Natural killer cell (primary cell): ENCODE results near the gene TMEM91. TPM values are rescaled to one million over a fixed set of nuclear protein-coding genes. Genes with fewer than 3 reads are reported as not detected.

Experiments
- ATAC-seq, 3 donors: fragments of 150-1000 bp in 2 of 3; fragments of 200-7000 bp in 1 of 3; cut with Tn5 transposase; 1 replicate in 1 of 3; 2 replicates in 2 of 3; pipeline ENCODE4 v1.10.0; 2021; ENCODE audit warnings: mild to moderate bottlenecking in 2 of 3, moderate library complexity in 2 of 3
- DNase-seq, 2 donors: peaks; one replicate each; pipeline versions ENCODE4 v3.0.0 to v3.0.0-alpha.2; 2013 to 2021; ENCODE audit warnings: mixed read lengths in 1 of 2
- H3K27ac ChIP-seq: one replicate; pipeline ENCODE4 v1.5.1; 2013; ENCODE audit warnings: mild to moderate bottlenecking, low read length
- H3K27me3 ChIP-seq: one replicate; pipeline ENCODE4 v1.6.1; 2013; ENCODE audit warnings: low read length; ENCODE audit not compliant: control insufficient read depth, insufficient read depth
- H3K36me3 ChIP-seq: one replicate; pipeline ENCODE4 v1.6.1; 2013; ENCODE audit warnings: low read length; ENCODE audit not compliant: control insufficient read depth, insufficient read depth
- H3K4me1 ChIP-seq: one replicate; pipeline ENCODE4 v1.6.1; 2013; ENCODE audit warnings: low read length; ENCODE audit not compliant: control insufficient read depth, insufficient read depth
- H3K4me3 ChIP-seq: one replicate; pipeline ENCODE4 v1.5.1; 2013; ENCODE audit warnings: low read length
- H3K9me3 ChIP-seq: one replicate; pipeline ENCODE4 v1.6.1; 2013; ENCODE audit warnings: low read length; ENCODE audit not compliant: control insufficient read depth, insufficient read depth
- H3K27ac Mint-ChIP-seq, 2 donors: one replicate each; pipeline ENCODE4 v1.8.0; 2022; ENCODE audit warnings: mild to moderate bottlenecking in 2 of 2, mixed read lengths in 2 of 2, moderate library complexity in 1 of 2
- H3K27me3 Mint-ChIP-seq, 2 donors: one replicate each; pipeline ENCODE4 v1.8.0; 2022; ENCODE audit warnings: low read depth in 2 of 2, mixed read lengths in 2 of 2
- H3K36me3 Mint-ChIP-seq: one replicate; pipeline ENCODE4 v1.8.0; 2022; ENCODE audit warnings: mixed read lengths
- H3K4me1 Mint-ChIP-seq, 2 donors: one replicate each; pipeline ENCODE4 v1.8.0; 2022; ENCODE audit warnings: mixed read lengths in 2 of 2
- H3K4me3 Mint-ChIP-seq: one replicate; pipeline ENCODE4 v1.8.0; 2022; ENCODE audit warnings: mild to moderate bottlenecking, moderate library complexity, mixed read lengths
- H3K9me3 Mint-ChIP-seq, 2 donors: one replicate each; pipeline ENCODE4 v1.8.0; 2022; ENCODE audit warnings: mixed read lengths in 2 of 2
- CTCF ChIP-seq: fragments of 200-600 bp; IDR thresholded peaks from one replicate; pipeline ENCODE4 v1.8.0; 2022; ENCODE audit warnings: antibody characterized with exemption
- WGBS: methylation state at CpG from one replicate; pipeline ENCODE4 v1.1.7; 2013; ENCODE audit warnings: missing lambda C conversion rate; ENCODE audit not compliant: insufficient coverage; 5-methylcytosine and 5-hydroxymethylcytosine counted together
- intact Hi-C: fragments of 100-400 bp; cut with micrococcal nuclease; formaldehyde crosslinking; loops from one replicate; pipeline ENCODE4 v1.14.2; 2022
- total RNA-seq, 4 donors: library from RNA; stranded (reverse); fragments of 120-200 nt in 1 of 4; gene quantifications; one replicate each; pipeline versions ENCODE4 v1.2.3 to v1.2.4, GENCODE V29; 2013 to 2022

The TMEM91 gene
- total RNA-seq, 3 donors from 2014 or later (not counting 1 experiment from before 2014, with no cell fraction given) = 13.6 to 22.8 (median 20.8) TPM

GRCh38 chr19:41363753-41364523, 12.4 kb upstream of the TMEM91 start, which contains the start of gene B9D2:
Gene B9D2, minus strand, starts transcription at chr19:41364149. Its CDS starts 630 bp downstream, at chr19:41363519.
- peaks cover 17 to 22% of the 10 kb centered on the region in 2 donors for H3K4me1 Mint-ChIP-seq
- WGBS = under 1% methylated on average over 54 of the region's 56 CpGs

GRCh38 chr19:41364524-41365391, 11.6 kb upstream of the TMEM91 start:
- Mint-ChIP-seq H3K4me1 (peaks cover 17 to 22% of the 10 kb centered on the region in 2 donors), H3K9me3 (no peaks in the 10 kb centered on the region), H3K36me3 (no peaks in the 10 kb centered on the region), H3K4me3 (peak overlapping the region; percentile 89), H3K27ac (peak overlapping the region; percentile 98), H3K27me3 (no peaks in the 10 kb centered on the region)
- no peak for TF ChIP-seq CTCF
- Histone ChIP-seq H3K4me1 (peaks cover 18% of the 10 kb centered on the region), H3K36me3 (peaks cover 2% of the 10 kb centered on the region), H3K9me3 (no peaks in the 10 kb centered on the region), H3K27me3 (no peaks in the 10 kb centered on the region), H3K4me3 (peak overlapping the region; percentile 93), H3K27ac (peak overlapping the region; percentile 99)
- ATAC-seq (no peak), DNase-seq (no peak)
- 87% methylated on average over 10 of the region's 14 CpGs for WGBS
- intact Hi-C loops = loop anchor here (1.0 kb wide), 3 partner anchors 10 to 101 kb away; partner anchors contain the start of genes BCKDHA and EXOSC5

More at GRCh38 chr19:41363753-41364523, 12.4 kb upstream of the TMEM91 start, which contains the start of gene B9D2:
- Mint-ChIP-seq H3K27me3 (no peaks in the 10 kb centered on the region), H3K9me3 (no peaks in the 10 kb centered on the region), H3K27ac (peak within 1 kb of the TSS; percentile 98), H3K36me3 (no peaks in the 10 kb centered on the region), H3K4me3 (peak within 1 kb of the TSS; percentile 89)
- peak within 1 kb of the TSS; percentile 99 for H3K27ac ChIP-seq
- no peaks in the 10 kb centered on the region for H3K9me3 ChIP-seq
- peaks cover 18% of the 10 kb centered on the region for H3K4me1 ChIP-seq
- intact Hi-C loops = loop anchor here (1.0 kb wide), 3 partner anchors 10 to 101 kb away; partner anchors contain the start of genes BCKDHA and EXOSC5
- ATAC-seq = peak; percentile 89 to 97 (median 92)
- DNase-seq = peak; percentile 96 to 99
- no peaks in the 10 kb centered on the region for H3K27me3 ChIP-seq
- TF ChIP-seq CTCF = no peak
- H3K4me3 ChIP-seq = peak within 1 kb of the TSS; percentile 93
- H3K36me3 ChIP-seq = peaks cover 2% of the 10 kb centered on the region

- H3K4me1 ChIP-seq = peaks cover 18% of the 10 kb centered on the region
- DNase-seq = peak in 1 of 2 donors; percentile 42
- no peaks in the 10 kb centered on the region for H3K36me3 Mint-ChIP-seq
- no peaks in the 10 kb centered on the region for H3K27me3 ChIP-seq
- H3K9me3 Mint-ChIP-seq = no peaks in the 10 kb centered on the region
- H3K4me3 ChIP-seq = no peak overlapping the region
- H3K27me3 Mint-ChIP-seq = no peaks in the 10 kb centered on the region
- H3K27ac ChIP-seq = no peak overlapping the region
- peak overlapping the region; percentile 60 for H3K4me3 Mint-ChIP-seq
- intact Hi-C loops = no loop called here
- peaks cover 17 to 23% of the 10 kb centered on the region in 2 donors for H3K4me1 Mint-ChIP-seq
- no peaks in the 10 kb centered on the region for H3K9me3 ChIP-seq
- no peak for ATAC-seq
- H3K27ac Mint-ChIP-seq = peak overlapping the region in 1 of 2 donors; percentile 36
- TF ChIP-seq CTCF = no peak
- H3K36me3 ChIP-seq = no peaks in the 10 kb centered on the region
- WGBS = 94% methylated on average over 1 of the region's 1 CpG
These were observed 10.2 kb upstream of the TMEM91 start for GRCh38 chr19:41366089-41366488.
